HG03103 (cell line): ENCODE results near the gene NANOS3.

Source experiments
- ATAC-seq: cut with Tn5 transposase; IDR thresholded peaks from one replicate; pipeline ENCODE4 v1.9.1; 2021; ENCODE audit warnings: low read depth; ENCODE audit not compliant: unreplicated experiment

The NANOS3 gene

DNA sequence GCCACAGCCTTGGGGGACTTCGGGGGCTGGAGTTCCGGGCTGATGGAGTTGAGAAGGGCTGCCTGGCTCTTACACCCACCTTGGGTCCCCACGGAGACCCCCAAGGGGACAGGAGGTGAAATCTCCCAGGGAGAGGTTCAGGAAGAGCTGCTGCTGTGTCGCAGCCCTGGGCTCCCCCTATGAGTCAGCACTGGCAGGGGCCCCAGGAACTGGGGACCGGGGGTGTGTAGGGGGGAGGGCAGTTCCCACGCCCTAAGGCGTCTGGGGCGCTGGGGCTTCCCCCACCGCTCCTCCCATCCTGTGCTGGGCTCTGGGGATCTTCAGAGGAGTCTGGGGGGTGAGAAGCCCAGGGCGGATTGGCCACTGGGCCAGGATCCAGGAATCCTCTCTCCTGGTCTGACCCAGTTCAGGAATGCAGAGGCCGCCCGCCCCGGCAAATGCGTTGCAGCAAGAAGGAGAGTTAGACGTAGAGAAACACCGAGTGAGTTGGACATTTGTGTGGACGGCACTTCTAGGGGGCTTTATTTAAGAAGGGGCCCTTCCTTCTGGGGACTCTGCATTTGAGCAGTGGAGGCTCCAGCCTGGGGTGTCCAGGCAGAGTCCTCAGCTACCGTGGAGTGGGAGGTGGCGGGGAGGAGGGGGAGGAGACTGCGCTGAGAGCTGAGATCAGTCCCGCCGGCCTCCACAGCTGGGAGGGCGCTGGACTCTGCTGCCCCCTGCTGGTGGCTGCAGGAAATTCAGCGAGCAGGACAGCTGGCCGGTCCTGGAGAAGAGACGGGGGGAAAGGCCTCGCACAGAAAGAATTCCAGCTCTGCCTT, 15.0 kb upstream of the NANOS3 start:
- peak; percentile 49 for ATAC-seq

DNA sequence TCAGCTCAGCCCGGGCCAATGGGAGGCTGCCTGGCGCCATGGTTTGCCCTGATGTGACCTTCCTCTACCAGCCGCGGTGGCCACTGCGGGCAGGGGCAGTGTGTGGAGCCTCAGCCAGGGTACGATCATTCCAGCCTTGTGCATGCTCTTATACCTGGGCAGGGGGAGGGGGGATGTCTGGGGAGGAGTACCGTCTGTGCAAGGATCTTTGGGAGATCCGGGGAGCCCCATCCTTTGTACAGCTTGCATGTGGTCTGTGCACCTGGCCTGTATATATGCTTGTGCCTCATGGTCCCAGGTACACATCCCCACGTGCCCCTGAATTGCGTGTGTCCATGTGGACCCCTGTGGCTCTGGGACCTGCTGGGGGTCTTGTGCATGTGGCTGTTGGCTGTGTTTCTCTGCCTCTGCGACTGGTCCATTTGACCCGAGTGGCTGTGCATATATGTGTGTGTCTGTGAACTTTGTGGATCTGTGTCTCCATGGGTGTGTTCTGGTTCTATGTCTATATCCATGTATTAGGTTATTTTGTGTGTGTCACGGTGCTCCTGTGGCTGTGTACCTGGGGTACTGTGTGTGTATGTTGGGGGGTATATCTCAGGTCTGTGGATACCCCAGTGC, 12.8 kb upstream of the NANOS3 start:
- no peak for ATAC-seq

DNA sequence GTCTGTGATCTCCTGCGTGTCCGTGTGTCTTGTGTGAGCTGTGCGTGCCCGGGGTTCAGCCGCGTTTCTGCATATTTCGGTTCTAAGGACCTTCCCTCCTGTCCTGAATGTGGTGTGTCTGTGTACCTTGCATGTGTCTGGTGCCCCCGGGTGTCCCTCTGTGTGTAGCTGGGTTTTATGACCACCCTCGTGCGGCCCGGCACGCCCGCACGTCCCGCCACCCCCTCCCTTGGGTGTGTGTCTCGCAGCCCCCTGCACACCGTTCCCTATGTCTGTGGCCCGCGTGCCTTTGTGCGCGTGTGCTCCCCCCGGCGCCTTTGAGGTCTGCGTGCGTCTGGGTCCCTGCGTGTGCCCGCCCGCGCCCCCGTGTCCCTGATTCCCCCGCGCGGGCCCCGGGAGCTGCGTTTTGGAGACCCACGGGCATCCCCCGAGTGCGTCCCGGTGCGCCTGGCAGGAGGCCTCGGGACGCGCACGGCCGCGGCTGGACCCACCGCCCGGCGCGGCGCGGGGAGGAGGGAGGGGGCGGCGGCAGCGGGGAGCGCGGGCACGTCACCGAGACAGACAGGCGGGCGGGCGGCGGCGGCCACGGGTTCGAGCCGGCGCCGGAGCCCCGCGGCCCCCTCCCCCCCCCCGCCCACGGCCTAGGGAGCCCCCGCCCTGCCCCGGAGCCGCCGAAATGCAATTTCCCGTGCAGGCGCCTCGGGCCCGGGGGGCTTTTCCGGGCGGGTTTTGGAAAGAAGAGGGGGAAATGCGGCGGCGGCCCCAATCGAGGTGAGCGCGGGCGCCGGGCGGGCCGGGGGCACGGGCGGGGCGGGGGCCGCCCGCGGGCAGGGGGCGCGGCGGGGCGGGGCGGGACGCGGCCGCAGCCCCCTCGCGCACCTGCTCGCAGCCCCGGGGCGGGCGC, 12.0 kb upstream of the NANOS3 start:
- no peak for ATAC-seq

DNA sequence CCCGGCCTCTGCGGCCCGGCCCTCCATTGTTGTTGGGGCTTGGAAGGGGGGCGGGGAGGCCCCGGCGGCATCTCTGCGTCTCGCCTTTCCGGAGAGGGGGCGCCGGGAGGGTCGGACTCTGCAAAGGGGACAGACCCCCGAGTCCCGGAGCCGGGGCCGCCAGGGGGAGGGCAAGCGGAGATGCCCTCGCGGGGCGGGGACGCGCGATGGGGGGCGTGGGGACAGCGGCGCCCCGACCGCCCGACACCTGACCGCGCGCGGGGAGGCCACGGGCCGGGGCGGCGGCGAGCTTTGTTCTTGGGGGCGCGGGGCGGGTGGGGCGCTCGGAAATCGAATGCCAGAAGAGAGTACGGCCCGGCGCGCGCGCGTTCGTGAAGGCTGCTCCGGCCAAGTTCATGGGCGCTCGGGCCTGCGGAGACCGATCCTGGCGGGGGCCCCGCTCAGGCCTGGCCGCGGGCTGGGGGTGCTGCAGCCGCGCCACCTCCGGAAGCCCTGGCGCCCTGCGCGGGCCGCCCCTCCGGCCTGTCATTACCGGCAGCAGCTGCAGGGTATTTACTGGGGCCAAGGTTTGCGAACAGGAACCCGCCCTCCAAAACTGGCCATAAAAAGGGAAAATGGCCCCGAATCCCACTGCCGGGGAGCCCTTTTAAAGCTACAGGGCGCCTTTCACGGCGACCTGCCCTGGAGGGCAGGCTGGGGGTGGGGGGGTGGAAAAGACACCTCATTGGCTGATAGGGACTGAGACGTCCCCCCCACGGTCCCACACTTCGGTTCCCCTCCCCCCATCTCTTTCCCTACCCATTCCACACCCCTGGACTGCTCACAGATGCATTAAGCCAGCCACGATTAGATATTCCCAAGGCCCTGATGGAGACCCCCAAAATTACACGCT, 11.1 kb upstream of the NANOS3 start:
- no peak for ATAC-seq

DNA sequence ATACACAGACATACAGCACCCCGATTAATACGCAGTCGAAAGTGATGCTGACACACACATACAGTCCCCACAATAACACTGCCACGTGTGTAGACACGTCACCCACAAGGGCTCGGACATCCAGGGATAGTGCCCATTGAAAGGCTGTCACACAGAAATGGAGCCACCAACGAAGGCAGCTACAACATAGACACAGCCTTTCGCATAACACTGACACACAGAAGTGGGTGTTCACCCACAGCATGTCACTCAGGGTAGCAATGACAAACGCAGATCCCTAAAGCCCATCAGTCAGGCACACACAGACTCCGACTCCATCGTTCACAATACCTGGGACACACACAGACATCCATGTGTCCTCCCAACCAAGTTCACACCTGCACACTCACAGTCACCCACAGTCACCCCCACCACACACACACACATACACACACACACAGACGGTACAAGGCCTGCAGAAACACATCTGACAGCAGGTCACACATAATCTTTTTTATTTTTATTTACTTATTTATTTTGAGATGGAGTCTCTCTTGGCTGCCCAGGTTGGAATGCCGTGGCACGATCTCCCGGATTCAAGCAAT, 10.4 kb upstream of the NANOS3 start:
- ATAC-seq: no peak

DNA sequence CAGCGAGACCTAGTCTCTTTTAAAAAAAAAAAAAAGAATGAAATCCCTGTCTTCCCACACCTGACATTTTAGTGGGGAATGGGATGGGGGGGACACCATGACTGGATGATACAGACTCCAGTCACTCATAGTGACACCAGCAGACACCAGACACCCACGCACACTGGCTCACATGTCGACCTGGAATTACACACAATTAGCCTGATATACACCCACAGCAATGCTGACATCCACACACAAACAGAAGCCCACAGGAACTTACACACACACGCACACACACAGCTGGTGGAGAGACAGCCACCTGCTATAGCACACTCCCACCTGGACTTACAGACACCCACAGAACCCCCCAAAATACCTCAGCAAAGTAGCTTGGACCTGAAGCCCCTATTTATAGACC, 8.3 kb upstream of the NANOS3 start:
- ATAC-seq: no peak

DNA sequence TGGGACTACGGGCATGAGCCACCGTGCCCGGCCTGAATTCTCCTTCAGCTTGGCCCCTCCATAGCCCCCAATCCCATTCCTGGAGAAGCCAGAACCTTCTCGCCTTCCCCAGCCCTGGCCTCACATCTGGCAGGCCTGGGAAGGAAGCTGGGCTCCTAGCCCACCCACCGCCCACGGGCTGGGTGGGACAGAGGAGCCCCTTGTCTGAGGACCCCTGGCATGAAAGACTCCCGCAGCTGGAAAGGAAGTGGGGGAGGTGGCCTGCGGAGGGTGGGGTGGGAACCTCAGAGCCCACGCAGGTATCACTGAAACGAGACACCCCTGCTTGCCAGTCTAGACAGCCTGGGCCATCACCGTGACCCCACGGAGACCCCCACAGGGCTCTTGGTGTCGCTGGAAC, 7.7 kb upstream of the NANOS3 start:
- ATAC-seq: no peak

DNA sequence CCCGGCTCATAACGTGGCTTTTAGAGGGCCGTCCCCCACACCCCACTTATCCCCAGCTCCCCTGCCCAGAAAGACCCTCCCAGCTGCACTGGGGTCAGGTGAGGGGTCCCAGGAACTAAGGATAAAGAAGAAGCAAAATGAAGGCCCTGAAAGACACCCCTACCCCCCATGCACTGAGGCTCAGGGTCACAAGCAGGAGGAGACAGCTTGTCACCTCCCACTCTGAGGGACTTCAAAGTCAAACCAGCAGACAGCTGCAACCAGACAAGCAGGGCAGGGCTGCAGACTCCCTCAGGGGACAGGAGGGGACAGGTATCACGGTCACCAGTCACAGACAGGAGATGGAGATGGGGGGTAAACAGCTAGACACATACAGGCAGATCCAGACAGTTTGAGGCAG, 6.1 kb upstream of the NANOS3 start:
- no peak for ATAC-seq

DNA sequence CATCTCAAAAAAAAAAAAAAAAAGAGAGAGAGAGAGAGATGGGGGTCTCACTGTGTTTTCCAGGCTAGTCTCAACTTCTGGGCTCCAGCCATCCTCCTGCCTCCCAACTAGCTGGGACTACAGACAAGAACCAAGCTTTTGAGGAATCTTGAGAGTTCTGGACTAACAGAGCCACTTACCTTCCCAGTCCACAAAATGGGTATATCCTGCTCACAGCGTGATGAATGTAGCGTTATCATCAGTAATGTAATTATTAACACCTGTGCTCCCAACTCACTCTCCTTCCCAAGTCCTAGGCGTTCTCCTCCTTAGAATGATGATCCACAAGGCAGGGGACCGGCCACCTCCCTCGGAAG, 4.6 kb upstream of the NANOS3 start:
- no peak for ATAC-seq

DNA sequence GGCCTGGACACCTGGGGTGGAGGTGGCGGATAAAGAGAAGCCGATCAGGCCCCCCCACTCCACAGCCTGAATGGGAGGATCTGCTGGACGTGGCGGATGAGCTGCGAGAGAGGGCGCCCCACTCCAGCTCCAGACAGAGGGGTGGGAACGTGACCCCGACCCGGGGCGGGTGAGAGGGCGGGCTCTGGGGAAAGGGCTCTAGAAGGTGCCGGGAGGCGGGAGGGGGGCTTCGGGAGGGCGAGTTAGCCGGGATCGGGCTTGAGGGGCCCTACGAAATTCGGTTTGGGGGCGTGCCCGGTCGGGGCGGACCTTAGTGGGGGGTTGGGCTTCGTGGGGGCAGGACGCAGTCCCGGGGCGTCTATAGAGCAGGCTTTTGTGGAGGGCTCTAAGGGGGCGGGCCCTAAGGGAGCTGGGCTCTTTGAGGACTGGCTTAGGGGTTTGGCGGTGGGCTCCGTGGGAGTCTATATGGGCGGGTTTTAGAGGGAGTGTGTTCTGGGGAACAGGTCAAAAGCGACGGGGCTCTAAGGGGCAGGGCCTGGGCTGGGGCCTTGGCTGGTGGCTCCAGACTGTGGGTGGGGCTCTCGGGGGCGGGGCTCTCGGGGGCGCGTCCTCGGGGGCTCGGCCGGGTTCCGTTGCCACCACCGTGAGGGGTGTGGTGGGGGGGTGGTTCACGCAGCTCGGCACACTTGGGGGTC, 4.1 kb upstream of the NANOS3 start:
- no peak for ATAC-seq

DNA sequence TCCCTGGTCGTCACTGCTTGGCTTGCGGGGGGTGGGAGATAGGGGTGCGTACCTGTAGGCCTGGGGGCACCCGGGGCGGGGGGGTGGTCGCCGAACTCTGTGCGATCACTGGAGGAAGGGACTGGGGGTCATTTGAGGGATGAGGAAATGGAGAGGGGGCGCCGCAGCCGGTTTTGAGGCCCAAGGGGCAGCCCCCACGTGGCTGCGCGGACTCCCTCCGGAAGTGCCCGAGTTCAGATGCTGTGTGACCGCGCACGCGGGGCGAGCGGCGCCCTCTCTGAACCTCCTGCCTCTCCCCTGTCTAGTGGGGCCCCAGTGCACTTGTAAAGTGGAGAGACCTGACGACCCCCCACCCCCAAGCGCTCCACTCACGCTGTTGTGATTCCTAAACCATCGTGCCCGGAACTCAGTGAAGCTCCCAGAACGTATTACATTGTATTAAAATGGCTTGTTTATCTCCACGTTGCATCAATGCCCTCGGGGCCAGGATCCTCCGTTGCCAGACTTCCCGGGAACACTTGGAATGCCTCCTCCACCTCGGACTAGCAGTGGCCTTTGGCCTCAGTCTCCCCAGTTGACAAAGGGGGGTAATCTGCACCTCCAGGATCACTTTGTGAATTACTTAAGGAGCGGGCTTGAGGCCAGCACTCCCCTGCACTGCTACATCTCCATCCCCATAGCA, 3.0 kb upstream of the NANOS3 start:
- no peak for ATAC-seq

DNA sequence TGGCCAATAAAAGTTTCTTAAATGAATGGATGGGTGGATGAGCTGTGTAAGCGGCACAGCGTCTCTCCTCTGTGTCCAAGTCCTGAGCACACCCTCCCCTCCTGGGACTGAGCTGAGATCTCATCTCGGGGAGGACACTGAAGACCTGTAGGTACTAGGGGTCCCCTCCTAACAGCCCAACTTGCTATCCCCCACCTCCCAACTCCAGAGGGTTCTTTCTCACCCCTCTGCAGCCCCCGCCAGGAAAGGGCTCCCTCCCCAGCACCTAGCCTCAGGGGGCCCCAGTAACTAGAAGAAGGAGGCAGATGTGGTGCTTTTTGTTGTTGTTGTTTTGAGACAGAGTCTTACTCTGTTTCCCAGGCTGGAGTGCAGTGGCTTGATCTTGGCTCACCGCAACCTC, 1.1 kb upstream of the NANOS3 start:
- no peak for ATAC-seq

DNA sequence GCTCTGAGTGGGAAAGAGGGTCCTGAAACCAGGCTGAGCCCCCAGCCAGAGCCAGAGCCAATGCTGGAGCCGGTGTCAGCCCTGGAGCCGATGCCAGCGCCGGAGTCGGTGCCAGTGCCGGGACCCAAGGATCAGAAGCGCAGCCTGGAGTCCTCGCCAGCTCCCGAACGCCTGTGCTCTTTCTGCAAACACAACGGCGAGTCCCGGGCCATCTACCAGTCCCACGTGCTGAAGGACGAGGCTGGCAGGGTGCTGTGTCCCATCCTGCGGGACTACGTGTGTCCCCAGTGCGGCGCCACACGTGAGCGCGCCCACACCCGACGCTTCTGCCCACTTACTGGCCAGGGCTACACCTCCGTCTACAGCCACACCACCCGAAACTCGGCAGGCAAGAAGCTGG, 369 bp downstream of the NANOS3 start:
- ATAC-seq: no peak

DNA sequence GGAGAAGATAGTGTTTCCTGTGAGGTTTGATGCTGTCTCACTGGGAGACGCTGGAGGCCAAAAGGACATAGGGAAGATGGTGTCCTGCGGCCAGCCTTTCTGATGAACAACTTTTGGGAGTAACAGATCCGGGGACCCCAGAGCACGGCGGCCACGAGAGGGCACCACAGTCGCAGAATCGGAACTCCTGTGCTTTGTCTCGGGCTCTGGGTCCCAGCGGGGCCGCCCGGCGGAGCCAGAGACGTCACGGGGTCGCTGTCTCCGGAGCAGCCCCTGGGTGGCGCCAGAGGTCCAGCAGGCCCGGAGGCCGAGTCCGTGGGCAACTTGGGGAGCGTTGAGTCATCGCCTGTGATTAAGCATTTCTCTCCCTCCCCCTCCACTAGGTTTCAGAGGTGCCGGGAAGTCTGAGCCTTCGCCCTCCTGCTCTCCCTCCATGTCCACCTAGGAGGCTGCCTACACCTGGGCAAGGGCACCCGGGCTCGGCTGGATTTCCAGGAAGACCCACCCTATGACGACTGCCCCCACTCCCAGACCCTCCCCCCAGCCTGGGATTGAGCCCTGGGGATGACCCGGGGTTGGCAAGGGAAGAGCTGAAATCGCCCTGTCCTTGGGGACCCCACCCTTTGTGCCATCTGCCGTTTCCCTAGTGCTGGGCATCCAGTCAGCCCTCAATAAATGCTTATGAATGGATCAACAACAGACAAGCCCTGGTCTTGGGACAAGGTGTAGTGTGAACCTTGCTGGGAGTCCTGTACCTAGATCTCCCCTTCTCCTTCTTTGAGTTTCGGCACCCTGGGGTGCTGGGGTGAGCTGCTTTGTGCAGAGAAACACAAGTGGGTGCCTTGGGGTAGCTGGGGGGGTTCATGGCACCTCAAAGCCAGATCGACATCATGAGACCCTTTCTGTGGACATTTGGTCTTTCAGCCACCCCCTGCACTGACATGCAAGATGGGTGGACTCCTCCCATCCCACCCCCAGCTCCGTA, 3.4 kb downstream of the NANOS3 start:
- ATAC-seq: peak; percentile 81

DNA sequence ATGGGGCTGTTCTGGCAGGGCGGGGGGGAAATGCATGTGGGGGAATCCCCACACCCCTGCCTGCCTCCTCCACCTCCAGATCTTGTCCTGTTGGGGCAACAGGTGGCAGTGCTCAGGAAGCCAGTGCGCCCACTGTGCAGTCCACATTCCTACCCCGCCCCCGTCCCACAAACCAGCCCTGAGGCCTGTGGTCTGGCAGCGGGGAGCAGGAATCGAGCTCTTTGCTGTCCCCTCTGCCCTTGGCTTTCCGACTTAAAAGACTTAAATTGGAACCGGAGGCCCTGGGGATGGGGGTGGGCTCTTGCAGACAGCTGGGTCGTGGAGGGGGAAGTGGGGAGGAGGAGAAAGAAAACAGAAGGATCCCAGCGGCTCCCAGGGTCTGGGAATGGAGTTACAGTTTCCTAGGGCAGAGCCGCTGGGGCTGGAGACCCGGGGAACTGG, 4.3 kb downstream of the NANOS3 start:
- ATAC-seq: no peak

DNA sequence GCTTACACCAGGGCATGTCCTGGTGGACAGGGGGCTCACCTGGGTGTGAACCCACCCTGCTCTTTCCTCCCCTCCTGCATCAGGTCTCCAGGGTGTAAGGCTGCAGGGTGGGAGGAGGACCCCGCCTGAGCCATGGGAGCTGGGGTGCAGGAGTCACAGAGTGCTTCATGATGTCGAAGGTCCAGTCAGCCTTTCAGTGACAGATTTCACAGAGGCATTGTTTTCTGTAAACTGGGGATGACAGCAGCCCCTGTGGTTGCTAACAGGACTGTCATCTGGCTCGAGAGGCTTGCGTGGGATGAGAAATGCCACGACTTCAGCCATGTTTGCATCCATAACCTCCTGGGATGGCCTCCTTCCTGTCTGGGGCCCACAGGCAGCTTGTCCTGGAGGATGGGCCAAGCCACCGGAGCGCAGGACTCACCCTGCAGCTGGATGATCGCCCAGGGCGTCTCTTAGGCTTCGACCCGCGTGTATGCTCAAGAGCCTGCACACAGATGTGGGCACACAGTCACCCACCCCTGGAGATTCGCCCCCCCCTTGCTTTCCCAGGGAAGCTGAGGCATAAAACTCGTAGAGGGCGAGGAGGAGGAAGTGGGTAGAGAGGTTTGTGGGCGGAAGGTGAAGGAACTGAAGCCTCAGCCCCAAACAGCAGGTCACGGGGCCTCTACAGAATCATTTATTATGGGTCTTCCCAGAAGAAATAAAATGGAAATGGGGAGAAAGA, 4.9 kb downstream of the NANOS3 start:
- ATAC-seq: no peak

DNA sequence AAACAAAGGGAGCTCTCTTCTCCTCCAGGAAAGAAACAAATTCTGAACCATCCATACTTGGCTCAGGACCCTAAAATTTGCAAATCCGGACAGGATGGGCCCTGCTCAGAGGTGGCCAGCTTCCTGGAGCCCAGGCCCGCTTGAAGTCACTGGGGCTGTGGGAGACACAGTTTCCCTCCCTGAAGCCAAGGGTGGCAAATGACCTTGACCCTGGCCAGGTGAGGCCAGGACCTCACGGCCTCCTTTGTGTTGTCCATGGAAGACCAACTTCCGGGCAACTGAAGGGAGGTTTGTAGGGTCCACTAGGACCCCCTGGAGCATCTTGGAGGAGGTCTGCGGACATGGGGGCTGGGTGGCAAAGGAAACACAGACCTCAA, 5.5 kb downstream of the NANOS3 start:
- no peak for ATAC-seq
